Activated CD8-positive, alpha-beta memory T cell treated with anti-CD3 and anti-CD28 coated beads, Interleukin-2, amount 50 U/mL, for 48 hours (primary cell): ENCODE measurements around the gene IMMT.

Experiments used
- DNase-seq: peaks from one replicate; pipeline ENCODE4 v3.0.0-alpha.2; 2020

The IMMT gene

GRCh38 chr2:86195808-86196387 lies 636 bp upstream of the IMMT start:
- DNase-seq: no peak

GRCh38 chr2:86194751-86195054 lies 559 bp downstream of the IMMT start:
- no peak for DNase-seq

GRCh38 chr2:86193901-86194567 lies 1.2 kb downstream of the IMMT start:
- DNase-seq: no peak

- DNase-seq: no peak
Measured at GRCh38 chr2:86189782-86190416, 5.4 kb downstream of the IMMT start.

GRCh38 chr2:86186431-86186830 lies 8.8 kb downstream of the IMMT start:
- DNase-seq: no peak

- no peak for DNase-seq
Measured at GRCh38 chr2:86185517-86186212, 9.6 kb downstream of the IMMT start.

GRCh38 chr2:86176597-86176996 lies 18.7 kb downstream of the IMMT start:
- no peak for DNase-seq

GRCh38 chr2:86175828-86176227 lies 19.4 kb downstream of the IMMT start:
- no peak for DNase-seq

GRCh38 chr2:86174445-86174844 lies 20.8 kb downstream of the IMMT start:
- no peak for DNase-seq

- DNase-seq: no peak
Measured at GRCh38 chr2:86172610-86173009, 22.7 kb downstream of the IMMT start.

GRCh38 chr2:86171295-86171694 lies 24.0 kb downstream of the IMMT start:
- no peak for DNase-seq

- DNase-seq: no peak
Measured at GRCh38 chr2:86170449-86170848, 24.8 kb downstream of the IMMT start.

GRCh38 chr2:86160156-86160952 lies 34.9 kb downstream of the IMMT start:
- DNase-seq: no peak

- no peak for DNase-seq
Measured at GRCh38 chr2:86158286-86158685, 37.0 kb downstream of the IMMT start.

- no peak for DNase-seq
Measured at GRCh38 chr2:86157009-86157556, 38.2 kb downstream of the IMMT start.

- DNase-seq: no peak
Measured at GRCh38 chr2:86150502-86150901, 44.8 kb downstream of the IMMT start.

GRCh38 chr2:86147793-86148192 lies 47.5 kb downstream of the IMMT start:
- no peak for DNase-seq

GRCh38 chr2:86143926-86144685 lies 51.2 kb downstream of the IMMT start:
- DNase-seq: no peak

- no peak for DNase-seq
Measured at GRCh38 chr2:86143307-86143706, 52.0 kb downstream of the IMMT start.

- no peak for DNase-seq
Measured at GRCh38 chr2:86142436-86143257, 52.6 kb downstream of the IMMT start.

GRCh38 chr2:86140969-86141392 lies 54.3 kb downstream of the IMMT start:
- DNase-seq: no peak
